OCI-LY7 (cell line): ENCODE results near the gene ZNF212.

Source experiments
- EZH2phosphoT487 ChIP-seq: fragments of 200-600 bp; sonication (generic); IDR thresholded peaks from 2 replicates; pipeline ENCODE4 v1.6.1; 2018; ENCODE audit warnings: low read depth, borderline replicate concordance, mild to moderate bottlenecking, mixed run types, antibody characterized with exemption, low read length, moderate library complexity, mixed read lengths
- TF ChIP-seq, protein P1 (sequence below): fragments of 200-600 bp; sonication (generic); conservative IDR thresholded peaks from 2 replicates; pipeline ENCODE4 v1.5.1; 2014; ENCODE audit warnings: mild to moderate bottlenecking, antibody characterized with exemption, low read length, moderate library complexity, mixed read lengths

DNA sequence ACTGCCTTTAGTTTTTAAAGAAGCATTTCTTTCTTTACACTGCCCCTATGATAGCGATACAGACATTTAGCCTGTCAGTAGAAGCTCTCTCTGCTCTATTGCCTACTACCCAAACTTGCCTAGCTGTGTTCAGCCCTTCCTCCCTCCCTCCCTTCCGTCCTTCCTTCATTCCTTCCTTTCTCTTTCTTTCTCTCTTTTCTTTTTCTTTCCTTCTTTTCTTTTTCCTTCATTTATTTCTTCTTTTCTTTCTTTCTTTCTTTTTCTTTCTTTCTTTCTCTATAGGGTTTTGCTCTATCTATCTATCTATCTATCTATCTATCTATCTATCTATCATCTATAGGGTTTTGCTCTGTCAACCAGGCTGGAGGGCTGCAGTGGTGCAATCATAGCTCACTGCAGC lies 7.1 kb upstream of the ZNF212 start:
- TF ChIP-seq, protein P1, sequence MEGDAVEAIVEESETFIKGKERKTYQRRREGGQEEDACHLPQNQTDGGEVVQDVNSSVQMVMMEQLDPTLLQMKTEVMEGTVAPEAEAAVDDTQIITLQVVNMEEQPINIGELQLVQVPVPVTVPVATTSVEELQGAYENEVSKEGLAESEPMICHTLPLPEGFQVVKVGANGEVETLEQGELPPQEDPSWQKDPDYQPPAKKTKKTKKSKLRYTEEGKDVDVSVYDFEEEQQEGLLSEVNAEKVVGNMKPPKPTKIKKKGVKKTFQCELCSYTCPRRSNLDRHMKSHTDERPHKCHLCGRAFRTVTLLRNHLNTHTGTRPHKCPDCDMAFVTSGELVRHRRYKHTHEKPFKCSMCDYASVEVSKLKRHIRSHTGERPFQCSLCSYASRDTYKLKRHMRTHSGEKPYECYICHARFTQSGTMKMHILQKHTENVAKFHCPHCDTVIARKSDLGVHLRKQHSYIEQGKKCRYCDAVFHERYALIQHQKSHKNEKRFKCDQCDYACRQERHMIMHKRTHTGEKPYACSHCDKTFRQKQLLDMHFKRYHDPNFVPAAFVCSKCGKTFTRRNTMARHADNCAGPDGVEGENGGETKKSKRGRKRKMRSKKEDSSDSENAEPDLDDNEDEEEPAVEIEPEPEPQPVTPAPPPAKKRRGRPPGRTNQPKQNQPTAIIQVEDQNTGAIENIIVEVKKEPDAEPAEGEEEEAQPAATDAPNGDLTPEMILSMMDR = no peak
- no peak for TF ChIP-seq EZH2phosphoT487
